K562 (cell line): ENCODE data around the gene NPB. TPM values are rescaled to one million over a fixed set of nuclear protein-coding genes. Genes with fewer than 3 reads are reported as not detected.

Source experiments
- ATF7 ChIP-seq: fragments of 450-650 bp; IDR thresholded peaks from 2 replicates; pipeline ENCODE4 v1.7.1; 2014; ENCODE audit warnings: mild to moderate bottlenecking, moderate library complexity
- KHSRP ChIP-seq: fragments of 450-650 bp; IDR thresholded peaks from 2 replicates; pipeline ENCODE4 v1.6.1; 2017
- NCOA4 ChIP-seq: fragments of 450-650 bp; IDR thresholded peaks from 2 replicates; pipeline ENCODE4 v1.6.1; 2018; ENCODE audit warnings: mild to moderate bottlenecking; ENCODE audit not compliant: partially characterized antibody
- NUFIP1 ChIP-seq: fragments of 450-650 bp; IDR thresholded peaks from 2 replicates; pipeline ENCODE4 v1.6.1; 2018; ENCODE audit not compliant: partially characterized antibody
- SP2 ChIP-seq: IDR thresholded peaks from 2 replicates; pipeline ENCODE4 v1.6.1; 2011; ENCODE audit warnings: mild to moderate bottlenecking, low read depth, low read length, moderate library complexity; ENCODE audit not compliant: poor library complexity, severe bottlenecking; ENCODE audit errors: extremely low read depth
- TAL1 ChIP-seq: fragments of 450-650 bp; IDR thresholded peaks from 2 replicates; pipeline ENCODE4 v1.6.1; 2016; ENCODE audit warnings: mild to moderate bottlenecking
- YY1 ChIP-seq, 3 experiments: IDR thresholded peaks; 2 replicates each; pipeline ENCODE4 v1.6.1; 2011; ENCODE audit warnings: low read length in 2 of 3, mild to moderate bottlenecking in 2 of 3, moderate library complexity in 2 of 3, borderline replicate concordance in 1 of 3, control low read depth in 1 of 3, low read depth in 1 of 3; ENCODE audit not compliant: insufficient read depth in 3 of 3, insufficient replicate concordance in 2 of 3, control insufficient read depth in 1 of 3, insufficient read length in 1 of 3; ENCODE audit errors: extremely low read depth in 1 of 3
- ZC3H4 ChIP-seq: sonication (generic); formaldehyde crosslinking; IDR thresholded peaks from 2 replicates; pipeline ENCODE4 v1.9.0; 2021; ENCODE audit warnings: missing genetic modification reagents, borderline replicate concordance
- ZC3H8 ChIP-seq: fragments of 450-650 bp; IDR thresholded peaks from 2 replicates; pipeline ENCODE4 v1.6.1; 2017
- polyA plus RNA-seq, 8 experiments: library from polyadenylated mRNA; depleted of rRNA in 4 of 8; stranded (reverse) in 5 of 8; unstranded in 3 of 8; fragments of >200 nt; fragmentation: Nextera tagmentation in 2 of 8; fragmentation: Illumina TruSeq in 1 of 8; extraction: Ambion mirVana in 2 of 8; extraction: Trizol in 1 of 8; gene quantifications; 2 replicates each; pipeline versions ENCODE4 v1.2.1 to v1.2.3, GENCODE V29; 2011 to 2014; ENCODE audit warnings: inconsistent platforms in 1 of 8, missing spikeins in 1 of 8
- total RNA-seq, 7 experiments: library from RNA; depleted of rRNA in 6 of 7; stranded (reverse); fragments of >200 nt in 6 of 7; fragmentation: Illumina TruSeq in 2 of 7; extraction: Trizol in 2 of 7; gene quantifications; 2 replicates each; pipeline versions ENCODE4 v1.2.1 to v1.2.3, GENCODE V29; 2011 to 2021; ENCODE audit warnings: low replicate concordance in 1 of 7
- TF ChIP-seq, protein P1 (sequence below), 3 experiments: fragments of 200-800 bp in 1 of 3; sonication (Bioruptor generic) in 1 of 3; sonication (generic) in 1 of 3; formaldehyde crosslinking in 1 of 3; IDR thresholded peaks; 2 replicates each; pipeline versions ENCODE4 v1.6.1 to v1.8.0; 2016 to 2022; ENCODE audit warnings: mild to moderate bottlenecking in 2 of 3, missing compliant biosample characterization in 2 of 3, missing genetic modification characterization in 2 of 3, missing genetic modification reagents in 1 of 3
- TF ChIP-seq, protein P2 (sequence below), 2 experiments: fragments of 450-650 bp; conservative IDR thresholded peaks; 2 replicates each; pipeline ENCODE4 v1.6.1; 2017; ENCODE audit warnings: mild to moderate bottlenecking in 2 of 2, moderate library complexity in 2 of 2
- TF ChIP-seq, protein P3 (sequence below): fragments of 450-650 bp; IDR thresholded peaks from one replicate; pipeline ENCODE4 v1.6.1; 2018; ENCODE audit warnings: mild to moderate bottlenecking, moderate library complexity; ENCODE audit not compliant: partially characterized antibody
- TF ChIP-seq, protein P4 (sequence below): fragments of 250-450 bp; sonication (Bioruptor Pico); IDR thresholded peaks from 2 replicates; pipeline ENCODE4 v1.8.0; 2022; ENCODE audit warnings: moderate library complexity, mild to moderate bottlenecking, inconsistent platforms
- TF ChIP-seq, protein P5 (sequence below): fragments of 450-650 bp; IDR thresholded peaks from 2 replicates; pipeline ENCODE4 v1.6.1; 2017; ENCODE audit warnings: antibody characterized with exemption, mild to moderate bottlenecking

NPB gene
- total and polyA plus RNA-seq, 9 of the 15 experiments (the other 6 are each of a cell fraction or from before 2014, with no cell fraction given), result 0.03 to 0.61 (median 0.14) TPM; not detected in 2

DNA sequence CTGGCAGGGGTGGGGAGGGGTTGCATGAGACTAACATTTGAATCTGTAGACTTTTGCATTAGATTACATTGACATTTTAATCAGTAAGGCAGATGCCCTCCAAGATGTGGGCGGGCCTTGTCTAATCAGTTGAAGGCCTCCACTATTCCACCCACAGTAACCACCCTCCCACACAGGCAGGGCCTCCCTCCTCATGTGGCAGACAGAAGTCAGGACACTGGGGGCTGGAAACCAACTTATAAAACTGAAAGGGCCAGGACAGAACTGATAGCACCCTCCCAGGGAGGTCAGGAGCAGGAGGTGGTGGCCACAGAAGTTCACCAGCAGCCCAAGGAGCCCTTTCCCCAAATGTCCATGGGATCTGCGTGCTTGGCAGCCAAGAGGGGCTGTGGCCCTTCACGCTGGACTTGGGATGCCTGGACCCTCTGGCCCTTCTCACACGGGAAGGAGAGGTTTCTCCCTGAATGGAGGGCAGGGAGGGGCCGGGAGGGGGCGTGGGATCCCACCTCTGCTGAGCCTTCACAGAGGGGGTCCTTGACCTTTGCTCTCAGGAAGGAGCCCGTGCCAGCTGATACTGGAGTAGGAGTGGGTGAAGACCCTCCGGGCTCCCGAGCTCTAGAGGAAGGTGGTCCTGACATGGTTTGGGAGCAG lies 30.4 kb downstream of the NPB start (continued):
- no peak for TF ChIP-seq KHSRP
- TF ChIP-seq NCOA4, result no peak
- TF ChIP-seq ATF7, result peak; percentile 26; the same call in 1 of the 2 replicates
- TF ChIP-seq SP2, result no peak
- TF ChIP-seq, protein P1, sequence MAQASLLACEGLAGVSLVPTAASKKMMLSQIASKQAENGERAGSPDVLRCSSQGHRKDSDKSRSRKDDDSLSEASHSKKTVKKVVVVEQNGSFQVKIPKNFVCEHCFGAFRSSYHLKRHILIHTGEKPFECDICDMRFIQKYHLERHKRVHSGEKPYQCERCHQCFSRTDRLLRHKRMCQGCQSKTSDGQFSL (CRISPR knock-in tag; IDR thresholded peaks at IDR 0.05), result no peak
- TF ChIP-seq, protein P1 (tag; IDR thresholded peaks at IDR 0.05), result no peak
- TF ChIP-seq, protein P2, sequence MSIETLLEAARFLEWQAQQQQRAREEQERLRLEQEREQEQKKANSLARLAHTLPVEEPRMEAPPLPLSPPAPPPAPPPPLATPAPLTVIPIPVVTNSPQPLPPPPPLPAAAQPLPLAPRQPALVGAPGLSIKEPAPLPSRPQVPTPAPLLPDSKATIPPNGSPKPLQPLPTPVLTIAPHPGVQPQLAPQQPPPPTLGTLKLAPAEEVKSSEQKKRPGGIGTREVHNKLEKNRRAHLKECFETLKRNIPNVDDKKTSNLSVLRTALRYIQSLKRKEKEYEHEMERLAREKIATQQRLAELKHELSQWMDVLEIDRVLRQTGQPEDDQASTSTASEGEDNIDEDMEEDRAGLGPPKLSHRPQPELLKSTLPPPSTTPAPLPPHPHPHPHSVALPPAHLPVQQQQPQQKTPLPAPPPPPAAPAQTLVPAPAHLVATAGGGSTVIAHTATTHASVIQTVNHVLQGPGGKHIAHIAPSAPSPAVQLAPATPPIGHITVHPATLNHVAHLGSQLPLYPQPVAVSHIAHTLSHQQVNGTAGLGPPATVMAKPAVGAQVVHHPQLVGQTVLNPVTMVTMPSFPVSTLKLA (conservative IDR thresholded peaks at IDR 0.05), result peak; percentile 8 to 45; a peak in 1 of 4 replicates
- TF ChIP-seq, protein P3, sequence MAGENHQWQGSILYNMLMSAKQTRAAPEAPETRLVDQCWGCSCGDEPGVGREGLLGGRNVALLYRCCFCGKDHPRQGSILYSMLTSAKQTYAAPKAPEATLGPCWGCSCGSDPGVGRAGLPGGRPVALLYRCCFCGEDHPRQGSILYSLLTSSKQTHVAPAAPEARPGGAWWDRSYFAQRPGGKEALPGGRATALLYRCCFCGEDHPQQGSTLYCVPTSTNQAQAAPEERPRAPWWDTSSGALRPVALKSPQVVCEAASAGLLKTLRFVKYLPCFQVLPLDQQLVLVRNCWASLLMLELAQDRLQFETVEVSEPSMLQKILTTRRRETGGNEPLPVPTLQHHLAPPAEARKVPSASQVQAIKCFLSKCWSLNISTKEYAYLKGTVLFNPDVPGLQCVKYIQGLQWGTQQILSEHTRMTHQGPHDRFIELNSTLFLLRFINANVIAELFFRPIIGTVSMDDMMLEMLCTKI, result no peak
- no peak for TF ChIP-seq ZC3H8
- no peak for TF ChIP-seq ZC3H4 (CRISPR knock-in tag)
- TF ChIP-seq, protein P4, sequence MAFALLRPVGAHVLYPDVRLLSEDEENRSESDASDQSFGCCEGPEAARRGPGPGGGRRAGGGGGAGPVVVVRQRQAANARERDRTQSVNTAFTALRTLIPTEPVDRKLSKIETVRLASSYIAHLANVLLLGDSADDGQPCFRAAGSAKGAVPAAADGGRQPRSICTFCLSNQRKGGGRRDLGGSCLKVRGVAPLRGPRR (CRISPR knock-in tag), result no peak
- no peak for TF ChIP-seq YY1 (IDR thresholded peaks at IDR 0.05; ENCODE audit: borderline replicate concordance in 1 of 3, control insufficient read depth in 1 of 3, extremely low read depth in 1 of 3, insufficient read depth in 3 of 3, insufficient read length in 1 of 3, insufficient replicate concordance in 2 of 3, low read depth in 1 of 3, low read length in 2 of 3)
- TF ChIP-seq, protein P5, sequence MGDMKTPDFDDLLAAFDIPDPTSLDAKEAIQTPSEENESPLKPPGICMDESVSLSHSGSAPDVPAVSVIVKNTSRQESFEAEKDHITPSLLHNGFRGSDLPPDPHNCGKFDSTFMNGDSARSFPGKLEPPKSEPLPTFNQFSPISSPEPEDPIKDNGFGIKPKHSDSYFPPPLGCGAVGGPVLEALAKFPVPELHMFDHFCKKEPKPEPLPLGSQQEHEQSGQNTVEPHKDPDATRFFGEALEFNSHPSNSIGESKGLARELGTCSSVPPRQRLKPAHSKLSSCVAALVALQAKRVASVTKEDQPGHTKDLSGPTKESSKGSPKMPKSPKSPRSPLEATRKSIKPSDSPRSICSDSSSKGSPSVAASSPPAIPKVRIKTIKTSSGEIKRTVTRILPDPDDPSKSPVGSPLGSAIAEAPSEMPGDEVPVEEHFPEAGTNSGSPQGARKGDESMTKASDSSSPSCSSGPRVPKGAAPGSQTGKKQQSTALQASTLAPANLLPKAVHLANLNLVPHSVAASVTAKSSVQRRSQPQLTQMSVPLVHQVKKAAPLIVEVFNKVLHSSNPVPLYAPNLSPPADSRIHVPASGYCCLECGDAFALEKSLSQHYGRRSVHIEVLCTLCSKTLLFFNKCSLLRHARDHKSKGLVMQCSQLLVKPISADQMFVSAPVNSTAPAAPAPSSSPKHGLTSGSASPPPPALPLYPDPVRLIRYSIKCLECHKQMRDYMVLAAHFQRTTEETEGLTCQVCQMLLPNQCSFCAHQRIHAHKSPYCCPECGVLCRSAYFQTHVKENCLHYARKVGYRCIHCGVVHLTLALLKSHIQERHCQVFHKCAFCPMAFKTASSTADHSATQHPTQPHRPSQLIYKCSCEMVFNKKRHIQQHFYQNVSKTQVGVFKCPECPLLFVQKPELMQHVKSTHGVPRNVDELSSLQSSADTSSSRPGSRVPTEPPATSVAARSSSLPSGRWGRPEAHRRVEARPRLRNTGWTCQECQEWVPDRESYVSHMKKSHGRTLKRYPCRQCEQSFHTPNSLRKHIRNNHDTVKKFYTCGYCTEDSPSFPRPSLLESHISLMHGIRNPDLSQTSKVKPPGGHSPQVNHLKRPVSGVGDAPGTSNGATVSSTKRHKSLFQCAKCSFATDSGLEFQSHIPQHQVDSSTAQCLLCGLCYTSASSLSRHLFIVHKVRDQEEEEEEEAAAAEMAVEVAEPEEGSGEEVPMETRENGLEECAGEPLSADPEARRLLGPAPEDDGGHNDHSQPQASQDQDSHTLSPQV, result no peak
- TF ChIP-seq NUFIP1, result no peak
- peak; percentile 33; the same call in 1 of the 2 replicates for TF ChIP-seq TAL1
